Endothelial cell of umbilical vein (primary cell): ENCODE results near the gene ADAMTS12. TPM values are rescaled to one million over a fixed set of nuclear protein-coding genes. Genes with fewer than 3 reads are reported as not detected.

ENCODE experiments used
- BruUV-seq: library from RNA; stranded (reverse); fragments of 400-500 nt; replicated peaks from 2 replicates; lab custom pipeline; 2021; lab: Mats Ljungman, UMichigan
- CTCF ChIA-PET: fragments of 300-600, 350-600 bp; sonication (Branson Sonifier 250); formaldehyde crosslinking; loops from one replicate; lab custom pipeline; 2021; ENCODE audit warnings: antibody characterized with exemption, inconsistent platforms; lab: Charles Lee
- POLR2A ChIA-PET: fragments of 300-600, 350-600 bp; sonication (Branson Sonifier 250); formaldehyde crosslinking; loops from one replicate; lab custom pipeline; 2021; ENCODE audit warnings: antibody characterized with exemption, inconsistent platforms; lab: Charles Lee
- DNase-seq: peaks from one replicate; pipeline ENCODE4 v3.0.0-alpha.2; 2011; ENCODE audit warnings: low read depth, low spot score
- FAIRE-seq: peaks from 2 replicates; lab custom pipeline; 2011; peaks lifted over from hg19 to GRCh38; lab: Jason Lieb, UNC
- H2AFZ ChIP-seq: 2 replicates; pipeline ENCODE4 v1.6.0; 2012; ENCODE audit warnings: low read depth, low read length, control low read depth, inconsistent platforms
- H3K27ac ChIP-seq: 2 replicates; pipeline ENCODE4 v1.5.1; 2011; ENCODE audit warnings: low read depth, mild to moderate bottlenecking, control low read depth, low read length, moderate library complexity; ENCODE audit not compliant: insufficient read depth
- H3K27me3 ChIP-seq, 2 experiments: 2 replicates each; pipeline versions ENCODE4 v1.6.0 to v1.6.1; 2011; ENCODE audit warnings: low read length in 2 of 2, mixed read lengths in 1 of 2; ENCODE audit not compliant: control insufficient read depth in 2 of 2, insufficient read depth in 2 of 2
- H3K36me3 ChIP-seq, 2 experiments: 2 replicates in 1 of 2; 3 replicates in 1 of 2; pipeline ENCODE4 v1.5.1; 2011; ENCODE audit warnings: low read length in 2 of 2, mild to moderate bottlenecking in 1 of 2, moderate library complexity in 1 of 2; ENCODE audit not compliant: control insufficient read depth in 2 of 2, insufficient read depth in 2 of 2; ENCODE audit errors: extremely low read depth in 1 of 2
- H3K4me1 ChIP-seq: 3 replicates; pipeline ENCODE4 v1.5.1; 2011; ENCODE audit warnings: mild to moderate bottlenecking, low read length; ENCODE audit not compliant: control insufficient read depth, insufficient read depth; ENCODE audit errors: extremely low read depth
- H3K4me2 ChIP-seq: 2 replicates; pipeline ENCODE4 v1.6.1; 2011; ENCODE audit warnings: low read length, control low read depth, mixed read lengths; ENCODE audit not compliant: insufficient read depth
- H3K4me3 ChIP-seq, 3 experiments: fragments of 200-600 bp in 1 of 3; sonication (generic), shearing (Covaris generic) in 1 of 3; replicated peaks in 1 of 3; 2 replicates each; pipeline ENCODE4 v1.5.1; 2011 to 2016; ENCODE audit warnings: control low read depth in 3 of 3, low read length in 3 of 3, mild to moderate bottlenecking in 2 of 3, inconsistent platforms in 1 of 3, low read depth in 1 of 3, moderate library complexity in 1 of 3; ENCODE audit not compliant: insufficient read depth in 1 of 3
- H3K79me2 ChIP-seq: 2 replicates; pipeline ENCODE4 v1.6.0; 2012; ENCODE audit warnings: low read length, inconsistent platforms; ENCODE audit not compliant: control insufficient read depth, insufficient read depth
- H3K9ac ChIP-seq: replicated peaks from 2 replicates; pipeline ENCODE3; 2011; ENCODE audit warnings: low read length, control low read depth; ENCODE audit not compliant: insufficient read depth; ENCODE audit errors: extremely low read depth
- H3K9me1 ChIP-seq: replicated peaks from 3 replicates; pipeline ENCODE4 v1.6.0; 2011; ENCODE audit warnings: mild to moderate bottlenecking, low read length; ENCODE audit not compliant: control insufficient read depth, insufficient read depth; ENCODE audit errors: extremely low read depth
- H3K9me3 ChIP-seq: replicated peaks from 2 replicates; pipeline ENCODE4 v1.5.1; 2012; ENCODE audit warnings: low read length, inconsistent platforms; ENCODE audit not compliant: control insufficient read depth, insufficient read depth
- H4K20me1 ChIP-seq: replicated peaks from 2 replicates; pipeline ENCODE3; 2011; ENCODE audit warnings: mild to moderate bottlenecking, low read length; ENCODE audit not compliant: control insufficient read depth, insufficient read depth; ENCODE audit errors: extremely low read depth
- CTCF ChIP-seq, 2 donors: IDR thresholded peaks; 1 replicate in 1 of 2; 2 replicates in 1 of 2; pipeline ENCODE4 v1.5.1; 2011; ENCODE audit warnings: low read length in 2 of 2, mild to moderate bottlenecking in 2 of 2, moderate library complexity in 2 of 2, control low read depth in 1 of 2, inconsistent platforms in 1 of 2, low read depth in 1 of 2; ENCODE audit not compliant: insufficient read depth in 1 of 2; ENCODE audit errors: extremely low read depth in 1 of 2
- EZH2 ChIP-seq: IDR thresholded peaks from 2 replicates; pipeline ENCODE4 v1.6.1; 2012; ENCODE audit warnings: borderline replicate concordance, low read depth, mild to moderate bottlenecking, moderate library complexity, low read length, inconsistent platforms; ENCODE audit not compliant: severe bottlenecking
- FOS ChIP-seq: IDR thresholded peaks from 2 replicates; pipeline ENCODE4 v1.6.1; 2011; ENCODE audit warnings: mild to moderate bottlenecking, low read length, moderate library complexity, borderline replicate concordance; ENCODE audit not compliant: insufficient read depth
- GATA2 ChIP-seq: IDR thresholded peaks from 2 replicates; pipeline ENCODE4 v1.7.0; 2011; ENCODE audit warnings: low read depth, mild to moderate bottlenecking, moderate library complexity, mixed read lengths, low read length; ENCODE audit not compliant: insufficient read length, insufficient read depth
- JUN ChIP-seq: IDR thresholded peaks from 2 replicates; pipeline ENCODE4 v1.6.1; 2011; ENCODE audit warnings: borderline replicate concordance, low read depth; ENCODE audit not compliant: insufficient read length, insufficient read depth
- MAX ChIP-seq: IDR thresholded peaks from 2 replicates; pipeline ENCODE4 v1.6.1; 2011; ENCODE audit not compliant: insufficient read depth, insufficient read length
- MYC ChIP-seq: IDR thresholded peaks from one replicate; pipeline ENCODE4 v1.6.1; 2011; ENCODE audit warnings: mild to moderate bottlenecking, low read depth, low read length
- POLR2A ChIP-seq: IDR thresholded peaks from 2 replicates; pipeline ENCODE4 v1.6.1; 2012; ENCODE audit warnings: low read depth, mild to moderate bottlenecking, control low read depth, low read length
- POLR2AphosphoS5 ChIP-seq: IDR thresholded peaks from 2 replicates; pipeline ENCODE4 v1.6.1; 2012; ENCODE audit warnings: low read depth, mild to moderate bottlenecking, control low read depth, low read length, moderate library complexity; ENCODE audit not compliant: insufficient read depth
- dilution Hi-C: fragments of 300-500 bp; cut with MboI; formaldehyde crosslinking; loops from one replicate; pipeline ENCODE4 v1.15.0; 2019; ENCODE audit warnings: low sequenced_read_pairs; ENCODE audit not compliant: extremely low pct_ligation_motif_present
- intact Hi-C: fragments of 100-400 bp; cut with micrococcal nuclease; formaldehyde crosslinking; loops from one replicate; pipeline ENCODE4 v1.10.0; 2022
- polyA plus RNA-seq, 4 experiments: library from polyadenylated mRNA; depleted of rRNA in 3 of 4; stranded (reverse) in 3 of 4; unstranded in 1 of 4; fragments of >200 nt; gene quantifications; 2 replicates each; pipeline versions ENCODE4 v1.2.1 to v1.2.3, GENCODE V29; 2011 to 2012; ENCODE audit warnings: missing spikeins in 1 of 4
- total RNA-seq: library from RNA; stranded (reverse); gene quantifications from 2 replicates; pipeline ENCODE4 v1.2.3, GENCODE V29; 2021

ADAMTS12 gene
- total and polyA plus RNA-seq, 2 donors (not counting 3 experiments of a cell fraction or from before 2014, with no cell fraction given): 0.88 TPM; not detected in 1

- Histone ChIP-seq H3K4me2 (no peak overlapping the region), H3K27ac (no peak overlapping the region), H3K4me3 (no peak overlapping the region), H4K20me1 (no peaks in the 10 kb centered on the region), H2AFZ (no peak overlapping the region), H3K9ac (no peak overlapping the region), H3K9me3 (no peaks in the 10 kb centered on the region), H3K79me2 (no peaks in the 10 kb centered on the region), H3K36me3 (no peaks in the 10 kb centered on the region), H3K27me3 (peaks cover 0 to 3% of the 10 kb centered on the region in 2 experiments), H3K9me1 (no peaks in the 10 kb centered on the region), H3K4me1 (no peaks in the 10 kb centered on the region)
- BruUV-seq: no TSS peak
- intact Hi-C loops (no loop called here), dilution Hi-C loops (no loop called here)
- DNase-seq (no peak), FAIRE-seq (no peak)
- TF ChIP-seq POLR2A (no peak), POLR2AphosphoS5 (no peak), GATA2 (no peak), MYC (no peak), JUN (no peak), FOS (no peak), EZH2 (no peak), MAX (no peak), CTCF (IDR thresholded peaks at IDR 0.05; ENCODE audit: extremely low read depth in 1 of 2, insufficient read depth in 1 of 2, low read depth in 1 of 2, low read length in 2 of 2) (no peak)
- ChIA-PET CTCF (no interaction called here), POLR2A (no interaction called here)
Measured at GRCh38 chr5:33903118-33903517, 11.3 kb upstream of the ADAMTS12 start.
